ENCODE results near the gene CASS4. TPM values are rescaled to one million over a fixed set of nuclear protein-coding genes. Genes with fewer than 3 reads are reported as not detected.

CASS4 gene
- total RNA-seq, 1 experiment from 2014 or later: 0.13 TPM

GRCh38 chr20:56501116-56501515, 89.1 kb downstream of the CASS4 start:
- Mint-ChIP-seq H3K27me3 (ENCODE audit: low read depth) (no peaks in the 10 kb centered on the region), H3K4me3 (no peak overlapping the region), H3K27ac (no peak overlapping the region), H3K4me1 (peaks cover 4% of the 10 kb centered on the region), H3K9me3 (peaks cover 4% of the 10 kb centered on the region; the same call in 1 of the 2 replicates), H3K36me3 (peaks cover 13% of the 10 kb centered on the region)
- TF ChIP-seq ZNF138 (CRISPR knock-in tag; conservative IDR thresholded peaks at IDR 0.05) (no peak), ATF6 (CRISPR knock-in tag; IDR thresholded peaks at IDR 0.05) (no peak), MAX (CRISPR knock-in tag; IDR thresholded peaks at IDR 0.05) (no peak), CREM (CRISPR knock-in tag; IDR thresholded peaks at IDR 0.05) (no peak), ZNF396 (CRISPR knock-in tag; IDR thresholded peaks at IDR 0.05; ENCODE audit: borderline replicate concordance) (no peak)
- ChIA-PET POLR2A (no interaction called here), CTCF (no interaction called here)
- DNase-seq (ENCODE audit: low spot score): no peak
- no peak for ATAC-seq

GRCh38 chr20:56503916-56504315, 91.9 kb downstream of the CASS4 start:
- ATAC-seq (peak; percentile 66), DNase-seq (ENCODE audit: low spot score) (no peak)
- no peaks in the 10 kb centered on the region for H3K9me3 Mint-ChIP-seq
- H3K4me3 Mint-ChIP-seq: no peak overlapping the region
- ChIA-PET CTCF (no interaction called here), POLR2A (no interaction called here)
- no peaks in the 10 kb centered on the region for H3K36me3 Mint-ChIP-seq
- no peaks in the 10 kb centered on the region for H3K27me3 Mint-ChIP-seq (ENCODE audit: low read depth)
- H3K27ac Mint-ChIP-seq: peak overlapping the region; percentile 74
- H3K4me1 Mint-ChIP-seq: peaks cover 6% of the 10 kb centered on the region
- TF ChIP-seq PRDM15 (CRISPR knock-in tag; IDR thresholded peaks at IDR 0.05) (no peak), ELF4 (CRISPR knock-in tag; IDR thresholded peaks at IDR 0.05; ENCODE audit: low read depth) (no peak), E2F4 (CRISPR knock-in tag; IDR thresholded peaks at IDR 0.05; ENCODE audit: borderline replicate concordance, low read depth) (no peak), CREM (CRISPR knock-in tag; IDR thresholded peaks at IDR 0.05) (no peak), ATF6 (CRISPR knock-in tag; IDR thresholded peaks at IDR 0.05) (no peak), E2F1 (CRISPR knock-in tag; IDR thresholded peaks at IDR 0.05) (no peak), PRRX2 (CRISPR knock-in tag; IDR thresholded peaks at IDR 0.05) (no peak), ZNF263 (CRISPR knock-in tag; IDR thresholded peaks at IDR 0.05; ENCODE audit: low read depth) (no peak), SMAD4 (CRISPR knock-in tag; IDR thresholded peaks at IDR 0.05) (no peak), ZNF232 (CRISPR knock-in tag; IDR thresholded peaks at IDR 0.05) (no peak)
- TF ChIP-seq, protein P1, sequence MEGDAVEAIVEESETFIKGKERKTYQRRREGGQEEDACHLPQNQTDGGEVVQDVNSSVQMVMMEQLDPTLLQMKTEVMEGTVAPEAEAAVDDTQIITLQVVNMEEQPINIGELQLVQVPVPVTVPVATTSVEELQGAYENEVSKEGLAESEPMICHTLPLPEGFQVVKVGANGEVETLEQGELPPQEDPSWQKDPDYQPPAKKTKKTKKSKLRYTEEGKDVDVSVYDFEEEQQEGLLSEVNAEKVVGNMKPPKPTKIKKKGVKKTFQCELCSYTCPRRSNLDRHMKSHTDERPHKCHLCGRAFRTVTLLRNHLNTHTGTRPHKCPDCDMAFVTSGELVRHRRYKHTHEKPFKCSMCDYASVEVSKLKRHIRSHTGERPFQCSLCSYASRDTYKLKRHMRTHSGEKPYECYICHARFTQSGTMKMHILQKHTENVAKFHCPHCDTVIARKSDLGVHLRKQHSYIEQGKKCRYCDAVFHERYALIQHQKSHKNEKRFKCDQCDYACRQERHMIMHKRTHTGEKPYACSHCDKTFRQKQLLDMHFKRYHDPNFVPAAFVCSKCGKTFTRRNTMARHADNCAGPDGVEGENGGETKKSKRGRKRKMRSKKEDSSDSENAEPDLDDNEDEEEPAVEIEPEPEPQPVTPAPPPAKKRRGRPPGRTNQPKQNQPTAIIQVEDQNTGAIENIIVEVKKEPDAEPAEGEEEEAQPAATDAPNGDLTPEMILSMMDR (IDR thresholded peaks at IDR 0.05): no peak
- TF ChIP-seq, protein P2, sequence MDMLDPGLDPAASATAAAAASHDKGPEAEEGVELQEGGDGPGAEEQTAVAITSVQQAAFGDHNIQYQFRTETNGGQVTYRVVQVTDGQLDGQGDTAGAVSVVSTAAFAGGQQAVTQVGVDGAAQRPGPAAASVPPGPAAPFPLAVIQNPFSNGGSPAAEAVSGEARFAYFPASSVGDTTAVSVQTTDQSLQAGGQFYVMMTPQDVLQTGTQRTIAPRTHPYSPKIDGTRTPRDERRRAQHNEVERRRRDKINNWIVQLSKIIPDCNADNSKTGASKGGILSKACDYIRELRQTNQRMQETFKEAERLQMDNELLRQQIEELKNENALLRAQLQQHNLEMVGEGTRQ (CRISPR knock-in tag; IDR thresholded peaks at IDR 0.05): no peak
- TF ChIP-seq, protein P3, sequence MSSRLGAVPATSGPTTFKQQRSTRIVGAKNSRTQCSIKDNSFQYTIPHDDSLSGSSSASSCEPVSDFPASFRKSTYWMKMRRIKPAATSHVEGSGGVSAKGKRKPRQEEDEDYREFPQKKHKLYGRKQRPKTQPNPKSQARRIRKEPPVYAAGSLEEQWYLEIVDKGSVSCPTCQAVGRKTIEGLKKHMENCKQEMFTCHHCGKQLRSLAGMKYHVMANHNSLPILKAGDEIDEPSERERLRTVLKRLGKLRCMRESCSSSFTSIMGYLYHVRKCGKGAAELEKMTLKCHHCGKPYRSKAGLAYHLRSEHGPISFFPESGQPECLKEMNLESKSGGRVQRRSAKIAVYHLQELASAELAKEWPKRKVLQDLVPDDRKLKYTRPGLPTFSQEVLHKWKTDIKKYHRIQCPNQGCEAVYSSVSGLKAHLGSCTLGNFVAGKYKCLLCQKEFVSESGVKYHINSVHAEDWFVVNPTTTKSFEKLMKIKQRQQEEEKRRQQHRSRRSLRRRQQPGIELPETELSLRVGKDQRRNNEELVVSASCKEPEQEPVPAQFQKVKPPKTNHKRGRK (CRISPR knock-in tag; IDR thresholded peaks at IDR 0.05; ENCODE audit: borderline replicate concordance): no peak
